Endothelial cell (in vitro differentiated cells): ENCODE measurements around the gene ZFP57. TPM values are rescaled to one million over a fixed set of nuclear protein-coding genes. Genes with fewer than 3 reads are reported as not detected.

ENCODE experiments used
- DNase-seq: peaks from one replicate; pipeline ENCODE4 v3.0.0; 2021; ENCODE audit warnings: low spot score
- H3K27ac Mint-ChIP-seq: one replicate; pipeline ENCODE4 v1.8.0; 2021; ENCODE audit warnings: mixed read lengths, inconsistent platforms; ENCODE audit not compliant: unreplicated experiment
- H3K27me3 Mint-ChIP-seq: one replicate; pipeline ENCODE4 v1.8.0; 2021; ENCODE audit warnings: mild to moderate bottlenecking, moderate library complexity, mixed read lengths, inconsistent platforms; ENCODE audit not compliant: unreplicated experiment
- H3K36me3 Mint-ChIP-seq: one replicate; pipeline ENCODE4 v1.8.0; 2021; ENCODE audit warnings: mild to moderate bottlenecking, low read depth, mixed read lengths, inconsistent platforms; ENCODE audit not compliant: unreplicated experiment
- H3K4me1 Mint-ChIP-seq: one replicate; pipeline ENCODE4 v1.8.0; 2021; ENCODE audit warnings: mild to moderate bottlenecking, mixed read lengths, inconsistent platforms; ENCODE audit not compliant: unreplicated experiment
- H3K4me3 Mint-ChIP-seq: one replicate; pipeline ENCODE4 v1.8.0; 2021; ENCODE audit warnings: mild to moderate bottlenecking, mixed read lengths, inconsistent platforms; ENCODE audit not compliant: unreplicated experiment
- H3K9me3 Mint-ChIP-seq: one replicate; pipeline ENCODE4 v1.8.0; 2021; ENCODE audit warnings: mixed read lengths, inconsistent platforms; ENCODE audit not compliant: unreplicated experiment
- long read RNA-seq: library from polyadenylated mRNA; unstranded; transcript quantifications from one replicate; pipeline ENCODE4 v2.0.0, GENCODE V29; 2020; ENCODE audit not compliant: unreplicated experiment
- total RNA-seq: library from RNA; stranded (reverse); fragmentation: NEBNext Ultra II Directional; extraction: Animal tissue kit (Norgen Biotek cat#: 25700); gene quantifications from one replicate; pipeline ENCODE4 v1.2.1, GENCODE V29; 2021; ENCODE audit not compliant: unreplicated experiment
- TF ChIP-seq, protein P1 (sequence below): fragments of 200-600 bp; sonication (generic); IDR thresholded peaks from one replicate; pipeline ENCODE4 v1.5.0; 2021; ENCODE audit warnings: antibody characterized with exemption; ENCODE audit not compliant: unreplicated experiment

ZFP57 gene
- 1.0 TPM for total RNA-seq
- long read RNA-seq, partial matches to known transcripts: 2 of 2 reads
- long read RNA-seq, other reads (novel, unspliced or antisense): 0 of 2 reads

- Mint-ChIP-seq H3K4me1 (peaks cover 28% of the 10 kb centered on the region), H3K27ac (no peak within 1 kb of the TSS), H3K36me3 (no peaks in the 10 kb centered on the region), H3K4me3 (no peak within 1 kb of the TSS), H3K9me3 (no peaks in the 10 kb centered on the region), H3K27me3 (peaks cover 2% of the 10 kb centered on the region)
- DNase-seq: no peak
- TF ChIP-seq, protein P1, sequence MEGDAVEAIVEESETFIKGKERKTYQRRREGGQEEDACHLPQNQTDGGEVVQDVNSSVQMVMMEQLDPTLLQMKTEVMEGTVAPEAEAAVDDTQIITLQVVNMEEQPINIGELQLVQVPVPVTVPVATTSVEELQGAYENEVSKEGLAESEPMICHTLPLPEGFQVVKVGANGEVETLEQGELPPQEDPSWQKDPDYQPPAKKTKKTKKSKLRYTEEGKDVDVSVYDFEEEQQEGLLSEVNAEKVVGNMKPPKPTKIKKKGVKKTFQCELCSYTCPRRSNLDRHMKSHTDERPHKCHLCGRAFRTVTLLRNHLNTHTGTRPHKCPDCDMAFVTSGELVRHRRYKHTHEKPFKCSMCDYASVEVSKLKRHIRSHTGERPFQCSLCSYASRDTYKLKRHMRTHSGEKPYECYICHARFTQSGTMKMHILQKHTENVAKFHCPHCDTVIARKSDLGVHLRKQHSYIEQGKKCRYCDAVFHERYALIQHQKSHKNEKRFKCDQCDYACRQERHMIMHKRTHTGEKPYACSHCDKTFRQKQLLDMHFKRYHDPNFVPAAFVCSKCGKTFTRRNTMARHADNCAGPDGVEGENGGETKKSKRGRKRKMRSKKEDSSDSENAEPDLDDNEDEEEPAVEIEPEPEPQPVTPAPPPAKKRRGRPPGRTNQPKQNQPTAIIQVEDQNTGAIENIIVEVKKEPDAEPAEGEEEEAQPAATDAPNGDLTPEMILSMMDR: no peak
Measured at GRCh38 chr6:29680904-29681303, at the start of gene ZFP57. TSS of gene ZFP57 (minus strand) at chr6:29681152. CDS start at chr6:29677003, 4,149 bp downstream.

DNA sequence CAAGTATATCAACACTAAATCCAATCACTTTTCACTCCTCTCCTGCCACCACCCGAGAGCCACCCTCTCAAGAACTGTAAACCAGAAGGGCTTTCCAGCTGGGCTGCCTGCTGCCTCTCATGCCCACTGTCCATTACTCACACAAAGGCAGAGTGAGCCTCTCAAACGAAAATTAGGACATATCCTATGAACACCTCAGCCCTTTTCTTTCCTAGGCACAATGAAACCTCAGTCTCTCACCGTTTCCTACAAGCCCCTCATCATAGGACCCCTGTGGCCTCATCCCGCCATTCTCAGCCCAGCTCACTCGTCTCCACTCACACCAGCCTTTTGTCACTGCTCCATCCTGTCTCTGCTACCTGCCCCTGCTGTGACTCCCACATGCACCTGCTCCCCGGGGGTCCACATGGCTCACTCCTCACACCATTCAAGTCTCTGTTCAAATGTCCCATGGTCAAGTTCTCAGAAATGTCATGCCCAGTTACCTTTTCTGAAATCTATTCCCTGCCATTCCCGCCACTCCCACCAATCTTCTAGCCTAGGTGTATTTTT, 49.7 kb upstream of the ZFP57 start:
- H3K36me3 Mint-ChIP-seq: no peaks in the 10 kb centered on the region
- no peaks in the 10 kb centered on the region for H3K4me1 Mint-ChIP-seq
- H3K4me3 Mint-ChIP-seq: no peak overlapping the region
- no peak overlapping the region for H3K27ac Mint-ChIP-seq
- peaks cover 2% of the 10 kb centered on the region for H3K27me3 Mint-ChIP-seq
- TF ChIP-seq, protein P1: no peak
- no peak for DNase-seq
- H3K9me3 Mint-ChIP-seq: no peaks in the 10 kb centered on the region

DNA sequence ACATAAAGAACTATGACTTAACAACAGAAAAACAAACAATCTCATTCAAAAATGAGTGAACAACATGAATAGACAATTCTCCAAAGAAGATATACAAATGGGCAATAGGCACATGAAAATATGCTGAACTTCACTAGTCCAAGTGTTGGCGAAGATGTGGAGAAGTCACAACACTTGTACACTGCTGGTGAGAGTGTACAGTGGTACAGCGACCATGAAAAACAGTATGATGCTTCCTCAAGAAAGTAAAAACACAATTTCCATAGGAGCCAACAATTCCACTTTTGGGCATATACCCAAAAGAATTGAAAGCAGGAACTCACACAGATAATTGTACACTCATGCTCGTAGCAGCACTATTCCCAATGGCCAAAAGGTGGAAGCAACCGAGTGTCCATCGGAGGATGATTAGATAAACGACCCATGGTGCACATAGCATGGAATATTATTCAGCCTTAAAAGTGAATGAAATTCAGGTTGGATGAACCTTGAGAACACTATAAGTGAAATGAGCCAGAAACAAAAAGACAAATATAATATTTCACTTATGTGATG, 48.9 kb upstream of the ZFP57 start:
- H3K27me3 Mint-ChIP-seq: peaks cover 2% of the 10 kb centered on the region

DNA sequence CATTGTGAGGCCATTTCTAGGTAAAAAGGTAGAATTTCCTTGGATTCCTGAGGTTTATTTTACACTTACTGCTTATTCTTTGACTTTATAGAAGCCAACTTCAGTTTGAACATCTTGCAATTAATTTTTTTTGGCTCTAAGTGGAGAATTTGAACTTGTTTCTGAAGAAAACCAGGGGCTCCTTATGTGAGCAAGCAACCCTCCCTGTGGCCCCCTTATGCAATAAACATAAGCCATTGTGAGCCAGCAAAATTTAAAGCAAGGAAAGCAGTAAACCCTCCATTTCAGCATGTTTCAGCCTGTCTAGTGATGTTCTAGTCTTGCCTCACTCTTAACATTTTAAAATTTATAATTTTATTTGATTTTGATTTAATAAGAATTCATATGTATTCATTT, 47.9 kb upstream of the ZFP57 start:
- Mint-ChIP-seq H3K4me1 (no peaks in the 10 kb centered on the region), H3K27me3 (peaks cover 7% of the 10 kb centered on the region), H3K36me3 (no peaks in the 10 kb centered on the region), H3K9me3 (no peaks in the 10 kb centered on the region), H3K27ac (no peak overlapping the region), H3K4me3 (no peak overlapping the region)
- DNase-seq: no peak
- TF ChIP-seq, protein P1: no peak

More for the DNA sequence above, 48.9 kb upstream of the ZFP57 start:
- H3K4me1 Mint-ChIP-seq: no peaks in the 10 kb centered on the region
- H3K36me3 Mint-ChIP-seq: no peaks in the 10 kb centered on the region
- no peaks in the 10 kb centered on the region for H3K9me3 Mint-ChIP-seq
- TF ChIP-seq, protein P1: no peak
- H3K4me3 Mint-ChIP-seq: no peak overlapping the region
- no peak overlapping the region for H3K27ac Mint-ChIP-seq
- no peak for DNase-seq

DNA sequence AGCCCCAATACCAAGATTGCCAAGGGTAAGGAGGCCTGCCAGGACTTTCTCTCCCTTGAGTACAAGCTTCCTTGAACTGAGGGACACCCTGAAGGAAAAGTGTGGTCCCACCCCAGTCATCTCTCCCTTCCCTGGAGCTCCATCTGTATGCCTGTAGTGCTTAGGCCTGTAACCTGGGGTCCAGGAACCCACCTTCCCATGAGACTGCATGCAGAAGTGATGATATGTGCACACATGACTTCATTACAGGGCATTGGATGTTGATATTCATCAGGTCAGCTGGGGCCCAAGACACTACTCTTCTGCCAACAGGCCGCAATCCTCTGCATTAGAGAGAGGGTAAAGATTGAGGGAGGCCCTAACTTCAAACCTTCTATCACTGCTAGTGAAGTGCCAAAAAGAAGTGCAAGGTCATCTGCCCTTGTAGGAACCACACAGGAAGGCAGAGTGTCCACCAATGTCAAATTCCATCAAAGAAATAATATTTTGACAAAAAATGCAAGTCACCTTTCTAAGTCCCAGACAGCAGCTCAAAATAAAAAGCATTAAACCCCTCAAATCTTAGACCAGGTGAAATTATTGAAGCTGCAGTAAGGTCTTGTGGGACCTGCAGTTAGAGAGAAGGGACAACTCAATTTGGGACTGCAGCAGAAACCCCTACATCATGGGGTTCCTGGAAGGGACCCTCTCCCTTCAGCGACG, 47.4 kb upstream of the ZFP57 start:
- no peak overlapping the region for H3K4me3 Mint-ChIP-seq
- H3K4me1 Mint-ChIP-seq: no peaks in the 10 kb centered on the region
- TF ChIP-seq, protein P1: no peak
- no peaks in the 10 kb centered on the region for H3K9me3 Mint-ChIP-seq
- no peaks in the 10 kb centered on the region for H3K36me3 Mint-ChIP-seq
- no peak for DNase-seq
- H3K27ac Mint-ChIP-seq: no peak overlapping the region
- H3K27me3 Mint-ChIP-seq: peaks cover 7% of the 10 kb centered on the region
